ENCODE results near the gene COX6B2. TPM values are rescaled to one million over a fixed set of nuclear protein-coding genes. Genes with fewer than 3 reads are reported as not detected.
A peak's percentile ranks its signal among the peaks of the same experiment; 100 is the strongest.

The COX6B2 gene
- total RNA-seq, 1 donor from 2014 or later, result 0.17 TPM

- no peak for DNase-seq (ENCODE audit: low spot score)
- peak; percentile 18 for TF ChIP-seq CTCF (IDR thresholded peaks at IDR 0.05)
- peaks cover 21% of the 10 kb centered on the region for H3K36me3 Mint-ChIP-seq (ENCODE audit: low read depth)
- H3K4me3 Mint-ChIP-seq (ENCODE audit: unreplicated experiment), result peak overlapping the region; percentile 99
- H3K27me3 Mint-ChIP-seq (ENCODE audit: low read depth), result no peaks in the 10 kb centered on the region
- peaks cover 47% of the 10 kb centered on the region for H3K4me1 Mint-ChIP-seq (ENCODE audit: low read depth)
- no peaks in the 10 kb centered on the region for H3K9me3 Mint-ChIP-seq (ENCODE audit: low read depth)
- peak overlapping the region; percentile 93 for H3K27ac Mint-ChIP-seq (ENCODE audit: unreplicated experiment)
These were observed 30.6 kb upstream of the COX6B2 start for GRCh38 chr19:55384920-55385723.

- TF ChIP-seq CTCF (IDR thresholded peaks at IDR 0.05), result no peak
- Mint-ChIP-seq H3K27me3 (ENCODE audit: low read depth) (no peaks in the 10 kb centered on the region), H3K9me3 (ENCODE audit: low read depth) (no peaks in the 10 kb centered on the region), H3K4me1 (ENCODE audit: low read depth) (peaks cover 40% of the 10 kb centered on the region), H3K4me3 (ENCODE audit: unreplicated experiment) (peak within 1 kb of the TSS; percentile 99), H3K36me3 (ENCODE audit: low read depth) (peaks cover 16% of the 10 kb centered on the region), H3K27ac (ENCODE audit: unreplicated experiment) (peak within 1 kb of the TSS; percentile 93)
- DNase-seq (ENCODE audit: low spot score), result no peak
These were observed 29.8 kb upstream of the COX6B2 start, which contains the start of gene TMEM238 for GRCh38 chr19:55384131-55384919. TMEM238 (minus strand) TSS chr19:55384292; CDS start chr19:55384259, 33 bp downstream.

GRCh38 chr19:55383279-55384130, 29.0 kb upstream of the COX6B2 start:
- peak; percentile 64 for TF ChIP-seq CTCF (IDR thresholded peaks at IDR 0.05)
- no peak for DNase-seq (ENCODE audit: low spot score)
- no peaks in the 10 kb centered on the region for H3K9me3 Mint-ChIP-seq (ENCODE audit: low read depth)
- H3K27me3 Mint-ChIP-seq (ENCODE audit: low read depth), result no peaks in the 10 kb centered on the region
- H3K4me3 Mint-ChIP-seq (ENCODE audit: unreplicated experiment), result peak overlapping the region; percentile 66
- H3K4me1 Mint-ChIP-seq (ENCODE audit: low read depth), result peaks cover 34% of the 10 kb centered on the region
- peaks cover 16% of the 10 kb centered on the region for H3K36me3 Mint-ChIP-seq (ENCODE audit: low read depth)
- peak overlapping the region; percentile 66 for H3K27ac Mint-ChIP-seq (ENCODE audit: unreplicated experiment)

- no peaks in the 10 kb centered on the region for H3K27me3 Mint-ChIP-seq (ENCODE audit: low read depth)
These were observed 28.1 kb upstream of the COX6B2 start for GRCh38 chr19:55382522-55383054.

More at GRCh38 chr19:55382522-55383054, 28.1 kb upstream of the COX6B2 start:
- Mint-ChIP-seq H3K4me1 (ENCODE audit: low read depth) (peaks cover 27% of the 10 kb centered on the region), H3K27ac (ENCODE audit: unreplicated experiment) (no peak overlapping the region), H3K36me3 (ENCODE audit: low read depth) (peaks cover 13% of the 10 kb centered on the region), H3K4me3 (ENCODE audit: unreplicated experiment) (peak overlapping the region; percentile 39), H3K9me3 (ENCODE audit: low read depth) (no peaks in the 10 kb centered on the region)
- no peak for DNase-seq (ENCODE audit: low spot score)
- no peak for TF ChIP-seq CTCF (IDR thresholded peaks at IDR 0.05)
